GM19397 (cell line): ENCODE results near the gene CMIP.

Experiments used
- ATAC-seq: cut with Tn5 transposase; IDR thresholded peaks from one replicate; pipeline ENCODE4 v1.9.1; 2021; ENCODE audit warnings: mild to moderate bottlenecking, moderate library complexity; ENCODE audit not compliant: unreplicated experiment

CMIP gene

DNA sequence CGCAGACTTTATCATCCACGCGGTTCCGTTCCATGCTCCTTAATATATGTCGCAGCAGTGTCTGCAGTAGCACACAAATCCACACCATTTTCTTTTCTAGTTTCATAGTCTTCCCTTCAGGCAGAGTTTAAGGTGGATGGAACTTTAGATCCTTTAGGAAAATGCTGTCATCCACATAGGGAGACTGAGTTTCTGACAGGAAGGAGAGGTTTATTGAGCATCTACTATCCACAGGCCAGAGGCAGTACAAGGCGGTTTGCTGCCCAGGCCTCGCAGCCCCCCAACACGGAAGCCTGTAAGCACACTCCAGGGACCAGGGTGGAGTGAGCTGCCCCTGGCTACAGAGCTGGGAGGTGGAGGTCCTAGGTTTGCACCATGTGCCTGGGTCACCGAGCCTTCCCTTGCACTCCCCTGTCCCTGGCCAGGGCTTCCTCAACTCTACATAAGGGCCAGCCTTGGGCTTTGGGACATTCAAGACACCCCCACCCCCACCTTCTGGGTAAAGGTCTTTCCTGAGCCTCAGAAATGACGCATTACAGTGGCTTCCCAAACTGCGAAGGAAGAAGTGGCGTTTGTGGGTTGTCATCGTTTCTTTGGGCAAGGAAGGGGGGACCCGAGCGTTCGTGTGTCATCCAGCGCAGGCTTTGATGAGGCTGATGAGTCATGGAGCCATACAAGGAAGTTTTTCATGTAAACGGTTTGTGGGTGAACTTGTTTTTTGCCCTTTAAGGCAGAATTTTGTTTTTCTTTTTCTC, 188.0 kb downstream of the CMIP start:
- no peak for ATAC-seq

DNA sequence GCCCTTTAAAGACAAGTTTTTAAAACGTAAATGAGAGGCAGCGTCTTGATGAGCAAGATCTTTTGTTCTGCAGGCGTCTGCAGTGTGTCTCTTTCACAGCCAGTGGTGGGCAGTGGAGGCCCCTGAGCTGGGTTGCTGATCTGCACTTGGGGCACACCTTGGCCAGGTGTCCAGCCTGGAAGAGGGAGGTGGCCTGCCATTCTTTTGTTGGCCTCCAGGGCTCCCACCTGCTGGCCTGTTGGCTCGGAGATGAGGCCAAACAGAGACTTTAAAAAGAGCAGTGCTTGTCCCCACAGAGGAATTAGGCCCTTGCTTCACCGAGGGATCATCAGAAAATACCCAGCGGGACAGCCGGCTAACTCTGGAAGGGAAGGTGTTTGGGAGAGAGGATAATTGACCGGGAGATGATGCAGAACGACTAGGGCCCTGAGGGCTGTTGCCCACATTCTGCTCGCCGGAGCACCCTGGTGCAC, 188.6 kb downstream of the CMIP start:
- ATAC-seq, result no peak

GRCh38 chr16:81633680-81634379, 189.2 kb downstream of the CMIP start:
- ATAC-seq, result no peak

GRCh38 chr16:81634380-81635062, 189.9 kb downstream of the CMIP start:
- ATAC-seq, result no peak

DNA sequence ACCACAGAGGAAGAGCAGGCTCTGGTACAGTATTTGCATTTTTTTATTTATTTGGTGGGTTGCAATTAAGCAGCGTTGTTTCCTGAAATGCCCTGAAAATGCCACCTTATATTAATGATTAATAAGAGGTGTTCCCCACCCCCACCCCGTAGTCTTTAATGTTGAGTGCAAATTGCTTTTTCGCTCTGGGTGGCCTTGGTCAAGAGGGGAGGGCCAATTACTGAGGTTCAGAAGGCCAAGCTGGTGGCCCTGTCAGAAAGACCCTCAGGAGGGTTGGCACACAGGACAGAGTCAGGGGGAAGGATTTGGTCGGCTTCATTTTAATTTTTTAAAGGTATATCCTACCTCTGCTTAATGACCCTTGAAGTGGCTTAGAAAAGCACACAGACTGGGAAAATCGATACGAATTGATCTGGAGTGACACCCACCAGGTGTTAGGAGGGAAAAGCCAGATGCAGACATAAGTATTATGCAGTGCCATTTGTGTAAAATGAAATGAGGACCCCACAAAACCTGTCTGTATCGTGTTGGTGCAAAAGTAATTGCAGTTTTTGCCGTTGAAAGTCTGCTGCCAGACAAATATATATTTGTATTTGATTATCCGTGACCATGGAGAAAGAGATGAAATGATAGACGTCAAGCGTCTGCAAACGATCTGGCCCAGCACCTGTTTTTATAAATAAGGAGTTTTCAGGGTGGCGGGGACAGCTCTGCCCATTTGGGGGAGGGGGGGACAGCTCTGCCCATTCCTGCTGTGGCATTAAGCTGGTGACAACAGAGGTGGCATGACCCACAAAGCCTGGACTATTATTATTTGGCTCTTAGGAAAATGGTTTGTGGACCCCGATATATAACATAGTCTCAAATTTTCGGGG, 190.7 kb downstream of the CMIP start:
- ATAC-seq, result no peak

DNA sequence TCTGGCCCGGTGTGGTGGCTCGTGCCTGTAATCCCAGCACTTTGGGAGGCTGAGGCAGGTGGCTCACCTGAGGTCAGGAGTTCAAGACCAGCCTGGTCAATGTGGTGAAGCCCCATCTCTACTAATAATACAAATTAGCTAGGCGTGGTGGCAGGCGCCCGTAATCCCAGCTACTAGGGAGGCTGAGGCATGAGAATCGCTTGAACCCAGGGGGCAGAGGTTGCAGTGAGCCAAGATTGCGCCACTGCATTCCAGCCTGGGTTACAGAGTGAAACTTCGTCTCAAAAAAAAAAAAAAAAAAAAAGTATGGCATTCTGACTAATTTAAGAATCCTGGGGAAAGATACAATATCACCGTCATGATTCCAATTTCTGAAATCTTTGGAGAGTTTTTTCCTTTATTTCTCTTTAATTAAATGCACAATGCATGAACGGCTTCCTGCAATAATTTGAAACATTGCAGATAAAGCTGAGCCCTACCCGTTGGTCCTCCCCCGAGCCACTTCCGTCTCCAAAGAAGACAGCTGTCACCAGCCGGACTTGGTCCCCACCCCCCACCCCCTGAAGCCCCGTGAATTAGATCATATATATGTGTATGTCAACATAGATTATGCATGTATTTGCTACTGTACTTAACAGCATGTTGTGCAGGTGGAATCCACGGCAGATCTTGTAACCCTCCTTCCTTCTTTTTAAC, 191.8 kb downstream of the CMIP start:
- ATAC-seq, result no peak

- no peak for ATAC-seq
These were observed 193.0 kb downstream of the CMIP start for GRCh38 chr16:81637336-81638235.

DNA sequence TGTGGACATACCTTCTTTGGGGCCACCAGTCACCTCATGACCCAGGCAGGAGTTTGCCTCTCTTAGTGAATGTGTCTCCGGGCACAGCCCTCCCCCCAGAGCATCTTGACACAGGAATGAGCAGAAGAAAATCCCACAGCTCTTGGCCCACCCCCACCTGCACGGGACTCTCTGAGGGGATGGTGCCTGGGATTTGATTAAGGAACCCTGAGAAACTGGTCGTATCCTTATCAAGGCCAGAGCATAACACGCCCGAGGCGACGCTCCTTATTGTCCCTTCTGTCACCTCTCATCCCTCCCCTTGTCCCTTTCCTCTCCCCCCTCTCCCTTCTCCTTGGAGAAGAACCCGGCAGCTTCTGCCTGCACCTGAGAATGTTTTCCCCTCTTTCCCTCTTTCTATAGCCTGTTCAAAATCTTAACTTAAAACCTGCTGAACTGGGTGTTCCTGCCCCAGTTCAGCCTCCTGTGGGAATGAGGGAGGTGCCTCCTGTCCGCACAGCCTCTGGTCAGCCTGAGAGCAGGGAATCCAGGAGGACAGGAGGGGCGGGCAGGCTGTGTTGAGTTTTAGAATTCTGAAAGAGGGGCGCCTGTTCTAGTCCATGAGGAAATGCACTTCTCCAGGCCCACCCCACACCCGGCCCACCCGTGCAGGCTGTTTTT, 193.8 kb downstream of the CMIP start:
- no peak for ATAC-seq

- ATAC-seq, result no peak
These were observed 194.7 kb downstream of the CMIP start for GRCh38 chr16:81639348-81639747.

DNA sequence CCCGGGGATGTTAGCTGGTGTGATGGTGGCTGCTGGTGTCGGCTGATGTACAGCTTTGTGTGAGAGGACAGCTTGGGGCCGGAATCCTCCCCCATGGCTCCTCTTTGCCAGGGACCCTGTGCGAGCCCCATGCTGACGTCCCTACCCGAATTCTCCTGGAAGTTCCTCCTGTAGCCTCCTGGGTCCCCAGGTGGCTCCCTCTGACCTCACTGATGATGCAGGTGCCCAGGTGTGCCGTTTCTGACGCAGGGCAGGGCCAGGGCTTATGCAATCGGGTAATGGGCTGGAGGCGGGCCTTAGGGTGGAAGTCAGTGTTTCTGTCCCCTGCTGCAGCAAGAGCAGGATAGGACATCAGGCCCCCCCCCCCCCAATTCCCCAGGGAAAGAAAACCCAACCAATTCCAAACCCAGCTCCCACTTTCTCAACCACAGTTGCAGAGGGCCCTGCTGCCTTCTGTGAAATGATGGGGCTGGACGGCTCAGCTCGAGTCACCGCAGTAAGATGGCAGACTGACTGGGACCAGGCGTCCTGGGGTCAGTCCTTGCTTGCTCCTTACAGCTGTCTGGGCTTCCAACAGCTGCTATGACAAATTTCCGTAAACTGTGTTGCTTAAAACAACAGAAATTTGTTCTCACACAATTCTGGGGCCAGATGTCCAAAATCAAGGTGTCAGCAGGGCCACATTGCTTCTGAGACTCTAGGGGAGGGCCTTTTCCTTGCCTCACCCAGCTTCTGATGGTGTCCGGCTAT, 195.5 kb downstream of the CMIP start:
- no peak for ATAC-seq

DNA sequence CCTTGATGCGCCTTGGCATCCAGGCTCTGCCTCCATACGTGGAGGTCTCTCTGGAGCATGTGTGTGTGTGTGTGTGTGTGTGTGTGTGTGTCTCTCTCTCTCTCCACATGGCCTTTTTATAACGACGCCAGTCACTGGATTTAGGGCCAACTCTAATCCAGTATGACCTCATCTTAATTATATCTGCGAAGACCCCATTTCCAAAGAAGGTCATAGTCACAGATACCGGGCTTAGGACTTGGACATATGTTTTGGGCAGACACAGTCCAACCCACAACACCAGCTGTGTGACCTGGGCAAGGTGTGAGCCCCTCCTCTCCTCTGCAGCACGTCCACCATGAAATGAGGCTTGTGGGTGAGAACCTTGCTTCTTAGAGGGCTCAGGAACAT, 196.1 kb downstream of the CMIP start:
- ATAC-seq, result no peak

- no peak for ATAC-seq
These were observed 196.9 kb downstream of the CMIP start for GRCh38 chr16:81641395-81642106.

GRCh38 chr16:81642107-81642436, 197.5 kb downstream of the CMIP start:
- ATAC-seq, result no peak

GRCh38 chr16:81642943-81643342, 198.3 kb downstream of the CMIP start:
- no peak for ATAC-seq

GRCh38 chr16:81645266-81645694, 200.7 kb downstream of the CMIP start:
- ATAC-seq, result no peak

DNA sequence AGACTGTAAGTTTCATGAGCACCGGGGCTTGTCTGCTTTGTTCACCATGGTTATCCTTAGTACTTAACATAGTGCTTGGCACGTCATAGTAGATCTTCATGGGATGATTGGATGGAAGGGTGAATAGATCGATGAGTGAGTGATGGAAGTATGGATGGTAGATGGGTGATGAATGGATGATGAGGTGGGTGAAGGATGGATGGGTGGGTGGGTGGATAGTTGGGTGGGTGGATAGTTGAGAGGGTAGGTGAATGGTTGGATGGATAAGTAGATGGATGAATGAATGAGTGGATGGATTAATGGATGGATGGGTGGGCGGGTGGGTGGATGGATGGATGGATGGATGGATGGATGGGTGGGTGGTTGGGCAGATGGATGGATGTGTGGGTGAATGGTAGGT, 201.3 kb downstream of the CMIP start:
- no peak for ATAC-seq

DNA sequence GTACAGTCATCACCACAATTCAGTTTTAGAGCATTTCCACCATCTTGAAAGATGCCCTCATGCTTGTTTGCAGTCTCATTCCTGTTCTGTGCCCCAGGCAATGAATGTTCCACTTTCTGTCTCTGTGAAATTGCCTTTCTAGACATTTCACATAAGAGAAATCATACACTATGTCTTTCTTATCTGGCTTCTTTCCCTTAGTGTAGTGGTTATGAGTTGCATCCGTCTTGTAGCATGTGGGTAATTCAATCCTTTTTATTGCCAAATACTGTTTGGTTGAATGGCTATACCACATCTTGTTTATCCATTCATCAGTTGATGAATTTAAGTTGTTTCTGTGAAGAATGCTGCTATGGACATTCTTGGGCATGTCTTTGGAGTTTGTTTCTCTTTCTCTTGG, 202.0 kb downstream of the CMIP start:
- ATAC-seq, result no peak

GRCh38 chr16:81647527-81647926, 202.9 kb downstream of the CMIP start:
- no peak for ATAC-seq
